GM21360 (cell line): Measurements from ENCODE around the gene OR2F2.

Source experiments
- ATAC-seq: cut with Tn5 transposase; IDR thresholded peaks from one replicate; pipeline ENCODE4 v1.9.1; 2021; ENCODE audit warnings: mild to moderate bottlenecking, moderate library complexity; ENCODE audit not compliant: unreplicated experiment

Gene OR2F2

GRCh38 chr7:143975617-143976016 lies 40.6 kb downstream of the OR2F2 start:
- no peak for ATAC-seq

DNA sequence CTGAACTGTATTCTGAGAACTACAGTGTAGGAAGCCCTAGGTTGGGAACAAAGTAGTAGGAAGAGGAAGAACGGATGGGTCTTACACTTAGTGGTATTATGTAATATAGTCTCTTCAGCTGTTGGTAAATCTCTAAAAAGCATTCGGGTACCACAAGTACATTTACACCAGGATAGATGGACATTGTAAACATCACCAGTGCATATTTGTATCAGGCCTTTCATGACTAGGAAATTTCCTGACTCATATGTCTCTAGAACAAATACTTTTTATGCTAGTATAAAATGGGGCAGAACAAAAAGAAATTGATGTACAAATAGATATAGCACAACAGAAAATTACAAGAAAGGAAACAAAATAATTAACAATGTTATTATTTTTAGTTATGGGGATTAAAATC lies 43.6 kb downstream of the OR2F2 start:
- ATAC-seq: no peak

- ATAC-seq: no peak
Observed at GRCh38 chr7:143979359-143979758, 44.3 kb downstream of the OR2F2 start.

DNA sequence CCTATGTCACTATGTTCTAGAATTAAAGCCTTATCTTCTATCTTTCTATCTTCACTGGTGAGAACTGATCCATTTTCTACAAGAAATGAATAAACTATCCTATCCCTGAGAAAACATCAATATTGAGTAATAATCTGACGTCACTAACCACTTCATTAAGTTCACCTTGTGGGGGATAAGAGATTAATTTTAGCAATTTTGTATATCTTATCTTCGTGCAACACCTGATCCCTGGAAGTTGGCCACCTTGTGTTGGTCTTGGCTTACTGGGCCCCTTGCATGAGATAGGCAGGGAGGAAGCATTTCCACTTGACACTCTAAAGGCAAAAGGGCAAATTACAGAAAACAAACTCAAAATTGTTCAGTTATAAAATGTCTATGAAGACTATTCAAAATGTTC lies 45.0 kb downstream of the OR2F2 start:
- no peak for ATAC-seq

GRCh38 chr7:143980746-143981510 lies 45.9 kb downstream of the OR2F2 start:
- no peak for ATAC-seq

DNA sequence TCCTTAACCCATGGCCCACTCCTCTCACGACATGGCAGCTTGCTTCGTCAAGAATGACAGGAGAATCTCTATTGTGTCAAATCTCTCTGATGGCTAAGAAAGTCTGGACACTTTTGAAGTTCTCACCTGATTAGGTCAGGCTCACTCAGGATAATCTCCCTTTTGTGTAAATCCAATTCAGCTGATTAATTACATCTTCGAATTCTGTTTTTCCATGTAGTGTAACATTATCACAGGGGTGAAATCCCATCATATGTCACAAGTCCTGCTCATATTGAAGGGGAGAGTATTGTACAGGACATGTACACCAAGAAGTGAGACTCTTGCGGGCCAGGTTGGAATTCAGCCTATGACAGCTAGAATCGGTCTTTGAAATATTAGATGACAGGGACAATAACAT lies 48.9 kb downstream of the OR2F2 start:
- no peak for ATAC-seq
